Epithelial cell of alveolus of lung (primary cell): ENCODE measurements around the gene ASF1A. TPM values are rescaled to one million over a fixed set of nuclear protein-coding genes. Genes with fewer than 3 reads are reported as not detected.

ENCODE experiments used
- total RNA-seq: library from RNA; depleted of rRNA; stranded (reverse); fragments of >200 nt; gene quantifications from 2 replicates; pipeline ENCODE4 v1.2.1, GENCODE V29; 2015

ASF1A gene
- 18.6 and 31.1 TPM in 2 replicates for total RNA-seq

GRCh38 chr6:118893807-118894424 lies at the start of gene ASF1A:
TSS of gene ASF1A (plus strand) at chr6:118894152. CDS start at chr6:118894414, 262 bp downstream.

GRCh38 chr6:118934461-118935330 lies 40.7 kb downstream of the ASF1A start, which contains the start of gene MCM9:
TSS of gene MCM9 (minus strand) at chr6:118935159. CDS start at chr6:118931723, 3,436 bp downstream.

Other genes starting within 250 kb of the ASF1A start
- gene CEP85L, start 242.6 kb upstream of the ASF1A start, total RNA-seq: 9.7 and 14.5 TPM in 2 replicates
- 3.8 and 6.5 TPM in 2 replicates for gene MCM9, start 41.0 kb downstream of the ASF1A start, total RNA-seq
- 0.26 and 0.48 TPM in 2 replicates for gene FAM184A, start 184.5 kb downstream of the ASF1A start, total RNA-seq